GM10266 (cell line): Measurements from ENCODE around the gene BANP.
"Not testable (repeated sequence)": the region's sequence is repeated elsewhere in the genome, so short reads cannot be mapped to it uniquely, and the experiment has no call there.

ENCODE experiments used
- DNase-seq: peaks from one replicate; pipeline ENCODE4 v3.0.0; 2012; ENCODE audit errors: extremely low spot score
- CTCF ChIP-seq: IDR thresholded peaks from 2 replicates; pipeline ENCODE4 v1.5.1; 2012; ENCODE audit warnings: mild to moderate bottlenecking, low read depth; ENCODE audit not compliant: control insufficient read depth, insufficient read depth; ENCODE audit errors: missing control alignments

BANP gene

GRCh38 chr16:87933140-87933495, 18.1 kb upstream of the BANP start:
- no peak for DNase-seq
- no peak for TF ChIP-seq CTCF

DNA sequence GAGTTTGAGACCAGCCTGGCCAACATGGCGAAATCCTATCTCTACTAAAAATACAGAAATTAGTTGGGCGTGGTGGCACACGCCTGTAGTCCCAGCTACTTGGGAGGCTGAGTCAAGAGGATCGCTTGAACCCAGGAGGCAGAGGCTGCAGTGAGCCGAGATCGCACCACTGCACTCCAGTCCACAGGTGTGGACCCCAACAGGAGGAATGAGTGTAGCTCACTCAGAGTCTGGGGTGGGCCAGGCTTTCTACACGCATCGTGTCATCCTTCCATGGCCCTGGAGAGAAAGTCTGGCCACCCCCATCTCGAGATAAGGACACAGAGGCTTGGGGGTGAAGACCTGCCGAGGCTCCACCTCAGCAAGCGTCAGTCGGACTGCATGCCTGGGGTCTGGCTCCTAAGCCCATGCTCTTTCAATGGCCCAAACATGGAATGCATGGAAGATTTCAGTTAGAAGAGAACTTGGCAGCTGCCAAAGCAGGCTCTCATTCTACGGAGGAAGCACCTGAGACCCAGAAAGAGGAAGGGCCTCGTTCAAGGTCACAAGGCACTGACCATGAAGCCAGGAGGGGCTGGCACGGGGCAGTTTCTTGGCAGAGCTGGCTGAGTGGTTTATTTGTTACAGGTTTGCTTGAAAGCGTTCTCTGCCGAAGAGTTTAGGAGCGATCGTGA, 16.3 kb upstream of the BANP start:
- not testable (repeated sequence) for DNase-seq

GRCh38 chr16:87936016-87936374, 15.2 kb upstream of the BANP start:
- DNase-seq, result not testable (repeated sequence)

GRCh38 chr16:87936375-87937230, 14.6 kb upstream of the BANP start, which contains the start of gene CA5A:
Gene CA5A (minus strand): TSS chr16:87936529. CDS start chr16:87936450, 79 bp downstream.
- TF ChIP-seq CTCF, result no peak
- no peak for DNase-seq

DNA sequence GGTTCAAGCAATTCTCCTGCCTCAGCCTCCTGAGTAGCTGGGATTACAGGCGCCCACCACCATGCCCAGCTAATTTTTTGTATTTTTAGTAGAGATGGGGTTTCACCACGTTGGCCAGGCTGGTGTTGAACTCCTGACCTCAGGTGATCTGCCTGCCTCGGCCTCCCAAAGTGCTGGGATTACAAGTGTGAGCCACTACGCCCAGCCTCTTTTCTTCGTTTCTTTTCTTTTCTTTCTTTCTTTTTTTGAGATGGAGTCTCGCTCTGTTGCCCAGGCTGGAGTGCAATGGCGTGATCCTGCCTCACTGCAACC, 14.0 kb upstream of the BANP start:
- not testable (repeated sequence) for DNase-seq

DNA sequence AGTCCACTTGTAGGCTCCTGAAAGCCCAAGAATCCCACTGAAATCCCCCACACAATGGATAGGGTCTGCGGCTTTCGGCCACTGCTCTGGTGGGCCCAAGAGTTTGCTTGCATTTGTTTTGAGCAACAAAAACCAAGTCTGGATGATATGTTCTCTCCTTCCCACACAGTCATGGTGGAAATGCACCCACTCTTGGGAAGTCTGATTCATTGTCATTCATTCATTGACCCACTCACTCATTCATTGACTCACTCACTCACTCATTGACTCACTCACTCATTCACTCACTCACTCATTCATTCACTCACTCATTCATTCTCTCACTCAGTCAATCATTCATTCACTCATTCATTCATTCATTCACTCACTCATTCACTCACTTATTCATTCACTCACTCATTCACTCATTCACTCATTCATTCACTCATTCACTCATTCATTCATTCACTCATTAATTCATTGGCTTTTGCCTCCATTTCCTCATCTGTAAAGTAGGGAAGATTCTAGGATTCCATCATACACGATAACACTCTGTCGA, 12.8 kb upstream of the BANP start:
- TF ChIP-seq CTCF, result no peak

DNA sequence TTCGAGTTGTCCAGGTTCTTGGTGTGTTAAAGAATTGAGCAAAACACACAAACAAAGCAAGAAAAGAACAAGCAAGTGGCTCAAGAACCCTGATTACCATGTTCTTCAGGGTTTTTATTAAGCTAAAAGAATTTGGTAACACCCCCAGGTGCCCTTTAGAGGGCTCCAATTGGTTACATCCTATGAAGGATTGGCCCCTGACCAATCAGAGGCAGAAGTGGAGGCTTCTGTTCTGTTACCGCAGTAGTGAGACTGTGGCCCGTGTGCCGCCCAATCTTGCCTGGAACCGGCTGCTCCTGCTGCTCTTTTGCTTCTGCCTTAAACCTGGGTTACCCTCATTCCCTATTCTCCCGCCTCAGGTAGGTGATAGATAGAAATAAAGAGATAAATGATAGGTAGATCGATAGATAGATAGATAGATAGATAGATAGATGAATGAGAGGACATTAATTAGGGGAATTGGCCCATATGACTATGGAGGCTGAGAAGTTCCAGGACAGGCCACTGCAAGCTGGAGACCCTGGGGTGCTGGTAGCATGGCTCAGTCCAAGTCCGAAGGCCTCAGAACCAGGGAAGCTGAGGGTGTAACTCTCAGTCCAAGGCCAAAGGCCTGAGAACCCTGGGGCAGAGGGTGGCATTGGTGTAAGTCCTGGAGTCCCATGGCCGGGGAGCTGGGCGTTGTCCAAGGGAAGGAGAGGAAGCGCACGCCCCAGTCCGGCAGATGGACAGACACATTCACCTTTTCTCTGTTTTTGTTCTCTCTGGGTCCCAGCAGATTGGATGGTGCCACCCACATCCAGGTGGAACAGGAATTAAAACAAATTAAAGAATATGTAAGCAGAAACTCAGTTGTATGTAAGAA, 11.4 kb upstream of the BANP start:
- TF ChIP-seq CTCF, result no peak
- no peak for DNase-seq

More for the DNA sequence above, 12.8 kb upstream of the BANP start:
- no peak for DNase-seq

DNA sequence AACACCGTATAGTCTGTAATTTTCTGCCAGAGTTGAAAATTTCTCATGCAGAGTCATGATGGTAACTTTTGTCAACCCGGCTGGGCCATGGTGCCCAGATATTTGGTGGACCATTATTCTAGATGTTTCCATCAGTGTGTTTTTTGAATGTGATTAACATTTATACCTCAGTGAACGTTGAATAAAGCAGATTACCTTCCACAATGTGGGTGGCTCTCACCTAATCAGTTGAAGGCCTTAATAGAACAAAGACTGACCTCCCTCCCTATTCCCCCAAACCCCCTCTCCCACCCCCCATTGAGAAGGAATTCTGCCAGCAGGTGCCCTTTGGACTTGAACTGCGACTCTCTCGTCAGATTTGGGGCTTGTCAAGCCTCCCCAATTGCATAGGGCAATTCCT, 8.6 kb upstream of the BANP start:
- DNase-seq, result no peak
- TF ChIP-seq CTCF, result no peak
